HepG2 (cell line): ENCODE data around the gene DSTN. TPM values are rescaled to one million over a fixed set of nuclear protein-coding genes. Genes with fewer than 3 reads are reported as not detected.

Experiments
- ARHGAP35 ChIP-seq: sonication (generic); formaldehyde crosslinking; IDR thresholded peaks from 2 replicates; pipeline ENCODE4 v1.9.0; 2022; ENCODE audit warnings: mild to moderate bottlenecking, inconsistent platforms, moderate library complexity, missing genetic modification reagents, borderline replicate concordance
- ASH2L ChIP-seq: fragments of 300-600, 200-600 bp; sonication (generic); IDR thresholded peaks from 2 replicates; pipeline ENCODE4 v1.7.0; 2017; ENCODE audit warnings: low read depth, mild to moderate bottlenecking, moderate library complexity, mixed read lengths, low read length; ENCODE audit not compliant: insufficient read length
- ATF1 ChIP-seq: IDR thresholded peaks from 2 replicates; pipeline ENCODE4 v1.6.1; 2016; ENCODE audit warnings: mild to moderate bottlenecking, control low read depth
- BHLHE40 ChIP-seq: IDR thresholded peaks from 2 replicates; pipeline ENCODE4 v1.6.1; 2011; ENCODE audit warnings: low read length, improper control_type of control experiment
- BORCS8-MEF2B ChIP-seq: sonication (generic); formaldehyde crosslinking; IDR thresholded peaks from 2 replicates; pipeline ENCODE4 v1.8.0; 2022; ENCODE audit warnings: mild to moderate bottlenecking, missing genetic modification reagents
- CBX1 ChIP-seq: IDR thresholded peaks from one replicate; pipeline ENCODE4 v1.6.1; 2016; ENCODE audit warnings: antibody characterized with exemption, low read depth
- NCOR1 ChIP-seq: fragments of 200-600 bp; sonication (generic); IDR thresholded peaks from 2 replicates; pipeline ENCODE4 v1.7.0; 2017; ENCODE audit warnings: antibody characterized with exemption, low read length, borderline replicate concordance
- SALL1 ChIP-seq: sonication (generic); formaldehyde crosslinking; IDR thresholded peaks from 2 replicates; pipeline ENCODE4 v1.8.0; 2022; ENCODE audit warnings: mild to moderate bottlenecking, missing genetic modification reagents
- TBX3 ChIP-seq: fragments of 450-650 bp; IDR thresholded peaks from 2 replicates; pipeline ENCODE4 v1.6.1; 2017; ENCODE audit warnings: antibody characterized with exemption, mild to moderate bottlenecking, inconsistent platforms, borderline replicate concordance
- ZBTB20 ChIP-seq: sonication (generic); formaldehyde crosslinking; IDR thresholded peaks from 2 replicates; pipeline ENCODE4 v1.8.1; 2023; ENCODE audit warnings: missing genetic modification reagents, low read depth, mild to moderate bottlenecking, borderline replicate concordance
- ZNF292 ChIP-seq: sonication (generic); formaldehyde crosslinking; IDR thresholded peaks from 2 replicates; pipeline ENCODE4 v1.8.1; 2022; ENCODE audit warnings: mild to moderate bottlenecking, low read depth, missing genetic modification reagents, borderline replicate concordance
- ZNF792 ChIP-seq: IDR thresholded peaks from 2 replicates; pipeline ENCODE4 v1.6.1; 2016
- ZSCAN20 ChIP-seq: sonication (generic); formaldehyde crosslinking; IDR thresholded peaks from 2 replicates; pipeline ENCODE4 v1.4.0; 2020; ENCODE audit warnings: missing genetic modification reagents, mild to moderate bottlenecking, borderline replicate concordance
- polyA plus RNA-seq, 8 experiments: library from polyadenylated mRNA; depleted of rRNA in 3 of 8; stranded (reverse) in 7 of 8; unstranded in 1 of 8; fragments of >200 nt; fragmentation: Illumina TruSeq in 4 of 8; extraction: Trizol in 4 of 8; gene quantifications; 2 replicates each; pipeline versions ENCODE4 v1.2.1 to v1.2.3, GENCODE V29; 2011 to 2016; ENCODE audit warnings: low read depth in 4 of 8, missing spikeins in 1 of 8, mixed read lengths in 1 of 8; ENCODE audit not compliant: insufficient read depth in 1 of 8
- total RNA-seq, 5 experiments: library from RNA; depleted of rRNA; stranded (reverse); fragments of >200 nt; fragmentation: Illumina TruSeq; extraction: Trizol; gene quantifications; 2 replicates each; pipeline ENCODE4 v1.2.3, GENCODE V29; 2016; ENCODE audit warnings: low read depth in 1 of 5
- TF ChIP-seq, protein P1 (sequence below): sonication (generic); formaldehyde crosslinking; conservative IDR thresholded peaks from 2 replicates; pipeline ENCODE4 v1.4.0; 2020; ENCODE audit warnings: mild to moderate bottlenecking, missing genetic modification reagents, moderate library complexity
- TF ChIP-seq, protein P2 (sequence below): sonication (generic); formaldehyde crosslinking; IDR thresholded peaks from 2 replicates; pipeline ENCODE4 v1.4.0; 2020; ENCODE audit warnings: mild to moderate bottlenecking, missing genetic modification reagents, borderline replicate concordance
- TF ChIP-seq, protein P3 (sequence below): IDR thresholded peaks from 2 replicates; pipeline ENCODE4 v1.6.1; 2016; ENCODE audit warnings: control low read depth
- TF ChIP-seq, protein P4 (sequence below): sonication (generic); formaldehyde crosslinking; IDR thresholded peaks from 2 replicates; pipeline ENCODE4 v1.4.0; 2020; ENCODE audit warnings: missing genetic modification reagents, borderline replicate concordance
- TF ChIP-seq, protein P5 (sequence below): sonication (generic); formaldehyde crosslinking; IDR thresholded peaks from 2 replicates; pipeline ENCODE4 v1.8.1; 2023; ENCODE audit warnings: mild to moderate bottlenecking, inconsistent platforms, moderate library complexity, missing genetic modification reagents, borderline replicate concordance

DSTN gene
- total and polyA plus RNA-seq, 2 of the 13 experiments (the other 11 are each of a cell fraction or from before 2014, with no cell fraction given): 27.6 to 106 TPM

DNA sequence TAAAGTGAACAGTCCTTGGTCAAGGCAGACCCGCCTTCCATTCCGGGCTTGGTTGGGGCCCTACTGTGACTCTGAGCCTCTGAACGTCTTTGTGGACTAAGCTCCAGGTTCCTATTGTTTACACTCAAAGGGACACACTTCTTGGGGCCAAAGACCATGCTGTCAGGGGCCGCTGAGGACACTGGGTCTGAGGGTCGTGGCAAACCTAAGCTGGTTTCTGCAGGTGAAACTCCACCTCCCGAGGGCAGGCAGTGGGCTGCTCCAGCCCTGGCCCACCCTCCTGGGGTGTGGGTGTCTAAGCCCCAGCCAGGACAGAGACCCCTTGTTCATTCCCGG is 43.1 kb downstream of the DSTN start (continued):
- TF ChIP-seq, protein P1, sequence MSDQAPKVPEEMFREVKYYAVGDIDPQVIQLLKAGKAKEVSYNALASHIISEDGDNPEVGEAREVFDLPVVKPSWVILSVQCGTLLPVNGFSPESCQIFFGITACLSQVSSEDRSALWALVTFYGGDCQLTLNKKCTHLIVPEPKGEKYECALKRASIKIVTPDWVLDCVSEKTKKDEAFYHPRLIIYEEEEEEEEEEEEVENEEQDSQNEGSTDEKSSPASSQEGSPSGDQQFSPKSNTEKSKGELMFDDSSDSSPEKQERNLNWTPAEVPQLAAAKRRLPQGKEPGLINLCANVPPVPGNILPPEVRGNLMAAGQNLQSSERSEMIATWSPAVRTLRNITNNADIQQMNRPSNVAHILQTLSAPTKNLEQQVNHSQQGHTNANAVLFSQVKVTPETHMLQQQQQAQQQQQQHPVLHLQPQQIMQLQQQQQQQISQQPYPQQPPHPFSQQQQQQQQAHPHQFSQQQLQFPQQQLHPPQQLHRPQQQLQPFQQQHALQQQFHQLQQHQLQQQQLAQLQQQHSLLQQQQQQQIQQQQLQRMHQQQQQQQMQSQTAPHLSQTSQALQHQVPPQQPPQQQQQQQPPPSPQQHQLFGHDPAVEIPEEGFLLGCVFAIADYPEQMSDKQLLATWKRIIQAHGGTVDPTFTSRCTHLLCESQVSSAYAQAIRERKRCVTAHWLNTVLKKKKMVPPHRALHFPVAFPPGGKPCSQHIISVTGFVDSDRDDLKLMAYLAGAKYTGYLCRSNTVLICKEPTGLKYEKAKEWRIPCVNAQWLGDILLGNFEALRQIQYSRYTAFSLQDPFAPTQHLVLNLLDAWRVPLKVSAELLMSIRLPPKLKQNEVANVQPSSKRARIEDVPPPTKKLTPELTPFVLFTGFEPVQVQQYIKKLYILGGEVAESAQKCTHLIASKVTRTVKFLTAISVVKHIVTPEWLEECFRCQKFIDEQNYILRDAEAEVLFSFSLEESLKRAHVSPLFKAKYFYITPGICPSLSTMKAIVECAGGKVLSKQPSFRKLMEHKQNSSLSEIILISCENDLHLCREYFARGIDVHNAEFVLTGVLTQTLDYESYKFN: peak; percentile 48
- TF ChIP-seq, protein P2, sequence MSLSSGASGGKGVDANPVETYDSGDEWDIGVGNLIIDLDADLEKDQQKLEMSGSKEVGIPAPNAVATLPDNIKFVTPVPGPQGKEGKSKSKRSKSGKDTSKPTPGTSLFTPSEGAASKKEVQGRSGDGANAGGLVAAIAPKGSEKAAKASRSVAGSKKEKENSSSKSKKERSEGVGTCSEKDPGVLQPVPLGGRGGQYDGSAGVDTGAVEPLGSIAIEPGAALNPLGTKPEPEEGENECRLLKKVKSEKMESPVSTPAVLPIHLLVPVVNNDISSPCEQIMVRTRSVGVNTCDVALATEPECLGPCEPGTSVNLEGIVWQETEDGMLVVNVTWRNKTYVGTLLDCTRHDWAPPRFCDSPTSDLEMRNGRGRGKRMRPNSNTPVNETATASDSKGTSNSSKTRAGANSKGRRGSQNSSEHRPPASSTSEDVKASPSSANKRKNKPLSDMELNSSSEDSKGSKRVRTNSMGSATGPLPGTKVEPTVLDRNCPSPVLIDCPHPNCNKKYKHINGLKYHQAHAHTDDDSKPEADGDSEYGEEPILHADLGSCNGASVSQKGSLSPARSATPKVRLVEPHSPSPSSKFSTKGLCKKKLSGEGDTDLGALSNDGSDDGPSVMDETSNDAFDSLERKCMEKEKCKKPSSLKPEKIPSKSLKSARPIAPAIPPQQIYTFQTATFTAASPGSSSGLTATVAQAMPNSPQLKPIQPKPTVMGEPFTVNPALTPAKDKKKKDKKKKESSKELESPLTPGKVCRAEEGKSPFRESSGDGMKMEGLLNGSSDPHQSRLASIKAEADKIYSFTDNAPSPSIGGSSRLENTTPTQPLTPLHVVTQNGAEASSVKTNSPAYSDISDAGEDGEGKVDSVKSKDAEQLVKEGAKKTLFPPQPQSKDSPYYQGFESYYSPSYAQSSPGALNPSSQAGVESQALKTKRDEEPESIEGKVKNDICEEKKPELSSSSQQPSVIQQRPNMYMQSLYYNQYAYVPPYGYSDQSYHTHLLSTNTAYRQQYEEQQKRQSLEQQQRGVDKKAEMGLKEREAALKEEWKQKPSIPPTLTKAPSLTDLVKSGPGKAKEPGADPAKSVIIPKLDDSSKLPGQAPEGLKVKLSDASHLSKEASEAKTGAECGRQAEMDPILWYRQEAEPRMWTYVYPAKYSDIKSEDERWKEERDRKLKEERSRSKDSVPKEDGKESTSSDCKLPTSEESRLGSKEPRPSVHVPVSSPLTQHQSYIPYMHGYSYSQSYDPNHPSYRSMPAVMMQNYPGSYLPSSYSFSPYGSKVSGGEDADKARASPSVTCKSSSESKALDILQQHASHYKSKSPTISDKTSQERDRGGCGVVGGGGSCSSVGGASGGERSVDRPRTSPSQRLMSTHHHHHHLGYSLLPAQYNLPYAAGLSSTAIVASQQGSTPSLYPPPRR: no peak
- TF ChIP-seq ZNF292 (CRISPR knock-in tag): no peak
- TF ChIP-seq, protein P3, sequence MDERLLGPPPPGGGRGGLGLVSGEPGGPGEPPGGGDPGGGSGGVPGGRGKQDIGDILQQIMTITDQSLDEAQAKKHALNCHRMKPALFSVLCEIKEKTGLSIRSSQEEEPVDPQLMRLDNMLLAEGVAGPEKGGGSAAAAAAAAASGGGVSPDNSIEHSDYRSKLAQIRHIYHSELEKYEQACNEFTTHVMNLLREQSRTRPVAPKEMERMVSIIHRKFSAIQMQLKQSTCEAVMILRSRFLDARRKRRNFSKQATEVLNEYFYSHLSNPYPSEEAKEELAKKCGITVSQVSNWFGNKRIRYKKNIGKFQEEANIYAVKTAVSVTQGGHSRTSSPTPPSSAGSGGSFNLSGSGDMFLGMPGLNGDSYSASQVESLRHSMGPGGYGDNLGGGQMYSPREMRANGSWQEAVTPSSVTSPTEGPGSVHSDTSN (CRISPR knock-in tag): no peak
- no peak for TF ChIP-seq CBX1
- TF ChIP-seq, protein P4, sequence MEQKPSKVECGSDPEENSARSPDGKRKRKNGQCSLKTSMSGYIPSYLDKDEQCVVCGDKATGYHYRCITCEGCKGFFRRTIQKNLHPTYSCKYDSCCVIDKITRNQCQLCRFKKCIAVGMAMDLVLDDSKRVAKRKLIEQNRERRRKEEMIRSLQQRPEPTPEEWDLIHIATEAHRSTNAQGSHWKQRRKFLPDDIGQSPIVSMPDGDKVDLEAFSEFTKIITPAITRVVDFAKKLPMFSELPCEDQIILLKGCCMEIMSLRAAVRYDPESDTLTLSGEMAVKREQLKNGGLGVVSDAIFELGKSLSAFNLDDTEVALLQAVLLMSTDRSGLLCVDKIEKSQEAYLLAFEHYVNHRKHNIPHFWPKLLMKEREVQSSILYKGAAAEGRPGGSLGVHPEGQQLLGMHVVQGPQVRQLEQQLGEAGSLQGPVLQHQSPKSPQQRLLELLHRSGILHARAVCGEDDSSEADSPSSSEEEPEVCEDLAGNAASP (CRISPR knock-in tag): peak; percentile 42; the same call in 1 of the 2 replicates
- no peak for TF ChIP-seq TBX3
- no peak for TF ChIP-seq ATF1 (CRISPR knock-in tag)
- TF ChIP-seq BORCS8-MEF2B (CRISPR knock-in tag): peak; percentile 51; the same call in 1 of the 2 replicates
- peak; percentile 43; the same call in 1 of the 2 replicates for TF ChIP-seq ZBTB20
- no peak for TF ChIP-seq NCOR1
- 0 out of 2 replicates have a peak, but pooled peaks have one; percentile 60 for TF ChIP-seq ZSCAN20 (CRISPR knock-in tag)
- TF ChIP-seq ASH2L: no peak
- TF ChIP-seq ZNF792 (CRISPR knock-in tag): no peak
- TF ChIP-seq SALL1: peak; percentile 67; the same call in 1 of the 2 replicates
- TF ChIP-seq, protein P5, sequence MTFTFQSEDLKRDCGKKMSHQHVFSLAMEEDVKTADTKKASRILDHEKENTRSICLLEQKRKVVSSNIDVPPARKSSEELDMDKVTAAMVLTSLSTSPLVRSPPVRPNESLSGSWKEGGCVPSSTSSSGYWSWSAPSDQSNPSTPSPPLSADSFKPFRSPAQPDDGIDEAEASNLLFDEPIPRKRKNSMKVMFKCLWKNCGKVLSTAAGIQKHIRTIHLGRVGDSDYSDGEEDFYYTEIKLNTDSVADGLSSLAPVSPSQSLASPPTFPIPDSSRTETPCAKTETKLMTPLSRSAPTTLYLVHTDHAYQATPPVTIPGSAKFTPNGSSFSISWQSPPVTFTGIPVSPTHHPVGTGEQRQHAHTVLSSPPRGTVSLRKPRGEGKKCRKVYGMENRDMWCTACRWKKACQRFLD (CRISPR knock-in tag): 0 out of 2 replicates have a peak, but pooled peaks have one; percentile 58
- TF ChIP-seq ARHGAP35: no peak
- 0 out of 2 replicates have a peak, but pooled peaks have one; percentile 2 for TF ChIP-seq BHLHE40
